Mesenchymal stem cell (in vitro differentiated cells and primary cell): ENCODE results near the gene AACS.
A peak's percentile ranks its signal among the peaks of the same experiment; 100 is the strongest.

ENCODE experiments used
- DNase-seq: peaks from one replicate; pipeline ENCODE4 v3.0.0-alpha.2; 2013
- H2AFZ ChIP-seq: one replicate; pipeline ENCODE4 v1.6.1; 2013; ENCODE audit warnings: low read depth, mild to moderate bottlenecking, control low read depth, inconsistent platforms, low read length, moderate library complexity
- H2AK5ac ChIP-seq: 2 replicates; pipeline ENCODE4 v1.6.1; 2013; ENCODE audit warnings: low read length, moderate library complexity, mild to moderate bottlenecking, inconsistent platforms; ENCODE audit not compliant: severe bottlenecking
- H2BK120ac ChIP-seq: one replicate; pipeline ENCODE4 v1.6.1; 2013; ENCODE audit warnings: low read depth, mild to moderate bottlenecking, inconsistent platforms, low read length, moderate library complexity
- H2BK12ac ChIP-seq, 2 experiments: one replicate each; pipeline ENCODE4 v1.6.1; 2013; ENCODE audit warnings: inconsistent platforms in 2 of 2, low read length in 2 of 2, mild to moderate bottlenecking in 2 of 2, moderate library complexity in 2 of 2, control low read depth in 1 of 2
- H2BK15ac ChIP-seq: one replicate; pipeline ENCODE4 v1.6.1; 2013; ENCODE audit warnings: mild to moderate bottlenecking, low read depth, inconsistent platforms; ENCODE audit not compliant: poor library complexity, severe bottlenecking
- H2BK5ac ChIP-seq: 2 replicates; pipeline ENCODE4 v1.6.1; 2013; ENCODE audit warnings: low read depth, mild to moderate bottlenecking, low read length, control low read depth, inconsistent platforms; ENCODE audit not compliant: poor library complexity, severe bottlenecking
- H3K14ac ChIP-seq, 2 experiments: one replicate each; pipeline ENCODE4 v1.6.1; 2013; ENCODE audit warnings: inconsistent platforms in 2 of 2, low read length in 2 of 2, control low read depth in 1 of 2, mild to moderate bottlenecking in 1 of 2, moderate library complexity in 1 of 2
- H3K18ac ChIP-seq, 2 experiments: one replicate each; pipeline ENCODE4 v1.6.1; 2013; ENCODE audit warnings: inconsistent platforms in 2 of 2, low read length in 2 of 2, control low read depth in 1 of 2, low read depth in 1 of 2, mild to moderate bottlenecking in 1 of 2
- H3K23ac ChIP-seq, 2 experiments: one replicate each; pipeline ENCODE4 v1.6.1; 2013; ENCODE audit warnings: inconsistent platforms in 2 of 2, low read length in 2 of 2, mild to moderate bottlenecking in 2 of 2, moderate library complexity in 2 of 2, control low read depth in 1 of 2
- H3K27ac ChIP-seq: 2 replicates; pipeline ENCODE4 v1.5.1; 2013; ENCODE audit warnings: mild to moderate bottlenecking, moderate library complexity, low read length, control low read depth, inconsistent platforms; ENCODE audit not compliant: poor library complexity, severe bottlenecking
- H3K27me3 ChIP-seq, 2 experiments: 2 replicates each; pipeline versions ENCODE4 v1.6.1 to v1.7.0; 2013; ENCODE audit warnings: low read length in 2 of 2, mild to moderate bottlenecking in 2 of 2, moderate library complexity in 2 of 2, control low read depth in 1 of 2, inconsistent platforms in 1 of 2; ENCODE audit not compliant: control insufficient read depth in 1 of 2, insufficient read depth in 1 of 2
- H3K36me3 ChIP-seq, 2 experiments: 2 replicates each; pipeline versions ENCODE4 v1.6.1 to v1.7.0; 2013; ENCODE audit warnings: low read length in 2 of 2, control low read depth in 1 of 2, inconsistent platforms in 1 of 2, low read depth in 1 of 2, mild to moderate bottlenecking in 1 of 2; ENCODE audit not compliant: insufficient read depth in 2 of 2, control insufficient read depth in 1 of 2
- H3K4ac ChIP-seq, 2 experiments: one replicate each; pipeline ENCODE4 v1.6.1; 2013; ENCODE audit warnings: inconsistent platforms in 2 of 2, low read length in 2 of 2, mild to moderate bottlenecking in 2 of 2, moderate library complexity in 2 of 2, control low read depth in 1 of 2, low read depth in 1 of 2
- H3K4me1 ChIP-seq: 2 replicates; pipeline ENCODE4 v1.6.1; 2013; ENCODE audit warnings: low read depth, low read length, control low read depth; ENCODE audit not compliant: control insufficient read depth, insufficient read depth
- H3K4me2 ChIP-seq: 2 replicates; pipeline ENCODE4 v1.6.1; 2013; ENCODE audit warnings: low read length, mild to moderate bottlenecking, inconsistent platforms; ENCODE audit not compliant: poor library complexity, severe bottlenecking
- H3K4me3 ChIP-seq, 2 experiments: 2 replicates each; pipeline versions ENCODE4 v1.5.1 to v1.7.0; 2013; ENCODE audit warnings: low read length in 2 of 2, mild to moderate bottlenecking in 2 of 2, control low read depth in 1 of 2, low read depth in 1 of 2; ENCODE audit not compliant: insufficient read depth in 1 of 2
- H3K79me1 ChIP-seq: replicated peaks from 2 replicates; pipeline ENCODE4 v1.6.1; 2013; ENCODE audit warnings: mild to moderate bottlenecking, control low read depth, low read length, inconsistent platforms; ENCODE audit not compliant: poor library complexity, severe bottlenecking
- H3K9ac ChIP-seq: 2 replicates; pipeline ENCODE4 v1.7.0; 2013; ENCODE audit warnings: mild to moderate bottlenecking, low read length, moderate library complexity
- H3K9me3 ChIP-seq: 2 replicates; pipeline ENCODE4 v1.7.0; 2013; ENCODE audit warnings: mild to moderate bottlenecking, low read length; ENCODE audit not compliant: control insufficient read depth
- H4K8ac ChIP-seq: one replicate; pipeline ENCODE4 v1.6.1; 2013; ENCODE audit warnings: inconsistent platforms, mild to moderate bottlenecking, low read length, moderate library complexity
- H4K91ac ChIP-seq: one replicate; pipeline ENCODE4 v1.6.1; 2013; ENCODE audit warnings: mild to moderate bottlenecking, low read length, inconsistent platforms
- WGBS: methylation state at CpG from one replicate; pipeline ENCODE4 v1.1.7; 2013; ENCODE audit warnings: mixed read lengths; 5-methylcytosine and 5-hydroxymethylcytosine counted together

Gene AACS

DNA sequence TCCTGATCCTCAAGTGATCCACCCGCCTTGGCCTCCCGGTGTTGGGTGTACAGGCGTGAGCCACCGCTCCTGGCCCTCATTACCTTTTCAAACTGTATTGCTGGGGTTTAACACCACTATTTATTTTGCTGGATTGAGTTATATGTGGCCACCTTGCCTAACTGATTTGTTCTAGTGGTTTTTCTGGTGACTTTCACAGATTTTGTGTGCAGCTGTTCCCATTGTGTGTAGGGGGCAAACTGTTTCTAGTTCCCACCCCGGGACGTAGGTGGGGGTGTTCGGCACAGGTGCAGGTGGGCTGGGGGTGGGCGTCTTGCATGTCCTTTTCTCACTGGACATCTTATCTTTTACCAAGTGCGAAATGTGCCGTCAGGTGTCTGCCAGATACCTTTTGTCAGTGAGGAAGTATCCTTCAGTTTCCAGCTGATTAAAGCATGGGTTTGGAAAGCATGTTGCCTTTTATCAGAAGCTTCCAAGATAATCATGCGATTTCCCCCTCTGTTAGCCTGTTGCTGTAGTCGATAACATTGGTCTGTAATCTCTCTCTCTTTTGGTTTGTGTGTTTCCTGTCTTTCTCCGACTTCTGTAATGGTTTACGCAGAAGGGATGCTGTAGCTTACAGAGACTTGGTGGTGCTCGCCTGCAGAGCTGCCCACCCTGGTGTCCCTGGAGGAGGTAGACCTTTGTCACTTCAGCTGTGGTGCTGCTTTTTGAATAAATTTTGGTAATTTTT, 33.6 kb downstream of the AACS start:
- Histone ChIP-seq H2BK15ac (no peak overlapping the region), H3K4me1 (peaks cover 9% of the 10 kb centered on the region), H3K36me3 (peaks cover 21 to 39% of the 10 kb centered on the region in 2 experiments), H2AK5ac (no peak overlapping the region), H3K79me1 (peaks cover 37% of the 10 kb centered on the region), H3K4ac (no peak overlapping the region), H3K27ac (no peak overlapping the region), H3K4me3 (no peak overlapping the region), H3K4me2 (no peak overlapping the region), H2BK120ac (no peak overlapping the region), H3K9ac (no peak overlapping the region), H3K14ac (no peak overlapping the region), H4K8ac (no peak overlapping the region), H4K91ac (no peak overlapping the region), H3K27me3 (no peaks in the 10 kb centered on the region), H2BK12ac (no peak overlapping the region), H2AFZ (no peak overlapping the region), H2BK5ac (no peak overlapping the region), H3K23ac (no peak overlapping the region), H3K18ac (no peak overlapping the region), H3K9me3 (no peaks in the 10 kb centered on the region)
- no peak for DNase-seq
- 89% methylated on average over 14 of the region's 15 CpGs for WGBS

DNA sequence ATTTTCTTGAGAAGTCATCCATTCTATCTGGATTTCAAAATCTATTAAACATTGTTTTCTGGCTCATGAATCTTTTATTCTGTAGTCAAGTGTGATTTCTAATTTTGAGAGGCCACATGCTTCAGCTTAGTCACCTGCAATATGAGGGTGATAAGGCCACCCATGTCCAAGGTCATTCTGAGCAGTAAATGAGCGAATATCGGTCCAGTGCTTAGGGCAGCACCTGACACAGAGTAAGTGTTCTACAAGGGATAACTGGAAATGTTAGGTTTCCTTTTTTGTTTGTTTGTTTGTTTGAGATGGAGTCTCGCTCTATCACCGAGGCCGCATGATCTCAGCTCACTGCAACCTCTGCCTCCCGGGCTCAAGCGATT, 34.2 kb downstream of the AACS start:
- Histone ChIP-seq H4K8ac (no peak overlapping the region), H2BK15ac (no peak overlapping the region), H3K4me3 (no peak overlapping the region), H2AK5ac (no peak overlapping the region), H3K18ac (no peak overlapping the region), H4K91ac (no peak overlapping the region), H2BK5ac (no peak overlapping the region), H3K79me1 (peaks cover 41% of the 10 kb centered on the region), H3K9me3 (no peaks in the 10 kb centered on the region), H3K23ac (no peak overlapping the region), H3K14ac (no peak overlapping the region), H3K27ac (no peak overlapping the region), H3K4me1 (peaks cover 7% of the 10 kb centered on the region), H2BK120ac (no peak overlapping the region), H3K27me3 (no peaks in the 10 kb centered on the region), H3K4ac (no peak overlapping the region), H3K9ac (no peak overlapping the region), H3K36me3 (peaks cover 21 to 40% of the 10 kb centered on the region in 2 experiments), H3K4me2 (no peak overlapping the region), H2BK12ac (no peak overlapping the region), H2AFZ (no peak overlapping the region)
- DNase-seq, result no peak
- WGBS, result 97% methylated on average over 7 of the region's 7 CpGs

GRCh38 chr12:125100551-125101434, 35.6 kb downstream of the AACS start:
- no peaks in the 10 kb centered on the region for H3K27me3 ChIP-seq
- no peak overlapping the region for H3K14ac ChIP-seq
- H2BK120ac ChIP-seq, result no peak overlapping the region
- H3K79me1 ChIP-seq, result peaks cover 34% of the 10 kb centered on the region
- H3K18ac ChIP-seq, result no peak overlapping the region
- H3K4me1 ChIP-seq, result peaks cover 7% of the 10 kb centered on the region
- H3K4me2 ChIP-seq, result no peak overlapping the region
- H3K4me3 ChIP-seq, result no peak overlapping the region
- H3K27ac ChIP-seq, result peak overlapping the region; percentile 42
- H3K9me3 ChIP-seq, result no peaks in the 10 kb centered on the region
- H2AK5ac ChIP-seq, result peak overlapping the region; percentile 54
- peaks cover 29 to 38% of the 10 kb centered on the region in 2 experiments for H3K36me3 ChIP-seq
- no peak overlapping the region for H2BK5ac ChIP-seq
- H3K9ac ChIP-seq, result no peak overlapping the region
- no peak overlapping the region for H2AFZ ChIP-seq
- no peak overlapping the region for H2BK15ac ChIP-seq
- no peak overlapping the region for H4K8ac ChIP-seq
- no peak overlapping the region for H2BK12ac ChIP-seq
- H3K4ac ChIP-seq, result no peak overlapping the region
- no peak overlapping the region for H4K91ac ChIP-seq
- WGBS, result 86% methylated on average over 8 of the region's 9 CpGs
- H3K23ac ChIP-seq, result no peak overlapping the region
- no peak for DNase-seq

- Histone ChIP-seq H2BK15ac (no peak overlapping the region), H4K8ac (no peak overlapping the region), H2BK120ac (no peak overlapping the region), H3K36me3 (peaks cover 47 to 62% of the 10 kb centered on the region in 2 experiments), H3K4me1 (peaks cover 9% of the 10 kb centered on the region), H2BK5ac (no peak overlapping the region), H3K4me2 (no peak overlapping the region), H3K14ac (no peak overlapping the region), H2AK5ac (no peak overlapping the region), H3K27me3 (no peaks in the 10 kb centered on the region), H3K18ac (no peak overlapping the region), H3K23ac (no peak overlapping the region), H2AFZ (no peak overlapping the region), H3K27ac (no peak overlapping the region), H3K79me1 (peaks cover 19% of the 10 kb centered on the region), H3K4ac (no peak overlapping the region), H3K9me3 (no peaks in the 10 kb centered on the region), H4K91ac (no peak overlapping the region), H3K9ac (no peak overlapping the region), H2BK12ac (no peak overlapping the region), H3K4me3 (no peak overlapping the region)
- no peak for DNase-seq
- WGBS, result 92% methylated on average over 10 of the region's 10 CpGs
Observed at GRCh38 chr12:125104982-125105381, 39.7 kb downstream of the AACS start.
